NCI-H2029 (cell line): ENCODE data around the gene MS4A4E.
"Not testable (repeated sequence)": the region's sequence is repeated elsewhere in the genome, so short reads cannot be mapped to it uniquely, and the experiment has no call there.

Experiments
- DNase-seq: peaks from one replicate; lab custom pipeline; 2025; lab: John Stamatoyannopoulos, UW

MS4A4E gene

GRCh38 chr11:60175860-60176275 is 67.1 kb downstream of the MS4A4E start:
- no peak for DNase-seq

- DNase-seq = no peak
These were observed 70.9 kb downstream of the MS4A4E start for GRCh38 chr11:60172011-60172410.

DNA sequence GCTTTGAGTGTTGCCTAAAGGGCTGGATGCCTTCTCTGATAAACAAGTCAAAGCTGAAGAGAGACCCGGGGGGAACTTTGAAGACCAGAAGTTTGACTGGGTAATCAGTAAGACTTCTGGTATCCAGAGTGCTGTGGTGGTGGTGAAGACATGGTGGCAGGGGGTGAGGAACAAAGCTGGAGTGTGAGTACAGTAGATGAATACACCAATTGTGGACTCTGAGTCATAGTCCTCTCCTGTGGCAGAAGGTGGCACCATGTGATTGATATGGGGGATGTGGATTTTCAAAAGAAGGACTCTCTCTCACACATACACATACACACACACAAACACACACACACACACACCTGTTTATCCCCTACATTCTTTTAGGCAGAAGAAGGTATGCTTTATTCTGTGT is 72.4 kb downstream of the MS4A4E start:
- no peak for DNase-seq

GRCh38 chr11:60169264-60169915 is 73.5 kb downstream of the MS4A4E start:
- DNase-seq = peak; percentile 96

GRCh38 chr11:60168306-60168705 is 74.6 kb downstream of the MS4A4E start:
- peak; percentile 27 for DNase-seq

- DNase-seq = no peak
These were observed 77.0 kb downstream of the MS4A4E start for GRCh38 chr11:60165951-60166350.

DNA sequence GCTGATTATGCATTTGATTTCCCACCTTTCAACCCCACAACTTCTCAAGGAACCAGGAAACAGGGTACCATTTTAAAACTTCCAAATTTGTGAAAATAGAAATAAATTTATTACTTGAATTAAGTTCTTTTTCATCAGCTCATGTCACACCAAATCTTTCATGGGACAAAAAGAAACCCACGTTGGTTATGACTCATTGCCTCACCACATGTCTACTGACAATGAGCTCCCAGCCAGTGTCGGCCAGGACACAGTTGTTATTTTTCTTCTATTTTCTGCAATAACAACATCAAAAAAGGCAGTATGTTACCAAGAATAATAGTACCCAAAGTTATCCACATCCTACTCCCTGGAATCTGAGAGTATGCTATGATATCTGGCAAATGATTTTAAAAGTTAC is 77.4 kb downstream of the MS4A4E start:
- no peak for DNase-seq

GRCh38 chr11:60164550-60165075 is 78.3 kb downstream of the MS4A4E start:
- no peak for DNase-seq

DNA sequence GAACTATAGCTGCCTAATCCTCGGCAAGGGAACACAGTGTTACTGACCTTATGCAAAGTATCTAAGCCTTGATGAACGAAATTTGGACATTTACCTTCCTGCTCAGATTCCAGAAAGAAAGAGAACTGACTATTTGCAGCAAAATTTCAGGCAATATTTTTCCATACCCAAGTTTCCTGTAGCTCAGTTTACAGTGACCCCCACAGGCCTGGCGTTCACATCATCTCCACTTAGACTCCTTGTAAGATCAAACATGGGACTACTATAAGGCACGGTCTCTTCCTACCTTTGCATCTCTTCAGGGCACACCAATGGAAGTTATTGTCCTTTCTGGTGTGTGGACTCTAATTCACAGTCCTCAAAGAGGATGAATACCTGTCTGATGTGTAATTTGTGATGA is 81.2 kb downstream of the MS4A4E start:
- DNase-seq = no peak

GRCh38 chr11:60161107-60161506 is 81.8 kb downstream of the MS4A4E start:
- no peak for DNase-seq

DNA sequence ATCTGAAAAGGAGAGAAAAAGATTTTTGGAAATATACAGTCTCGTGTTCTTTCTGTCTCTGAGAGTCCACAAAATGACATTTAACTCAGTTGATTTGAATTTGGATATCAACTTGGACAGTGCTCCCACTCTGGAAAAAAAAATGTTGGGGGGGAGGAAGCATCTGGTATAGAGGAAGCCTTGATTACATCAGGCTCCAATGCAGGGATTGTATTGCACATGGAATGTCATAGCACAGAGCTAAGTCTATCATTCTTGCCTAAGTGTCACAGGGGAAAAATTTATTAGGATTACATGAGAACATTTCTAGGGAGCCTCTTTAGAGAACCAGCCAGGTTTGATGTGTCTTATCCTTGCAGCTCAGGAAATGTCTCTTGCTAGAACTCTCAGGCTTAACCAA is 83.1 kb downstream of the MS4A4E start:
- DNase-seq = no peak

GRCh38 chr11:60159284-60159683 is 83.7 kb downstream of the MS4A4E start:
- no peak for DNase-seq

GRCh38 chr11:60158636-60159035 is 84.3 kb downstream of the MS4A4E start:
- no peak for DNase-seq

DNA sequence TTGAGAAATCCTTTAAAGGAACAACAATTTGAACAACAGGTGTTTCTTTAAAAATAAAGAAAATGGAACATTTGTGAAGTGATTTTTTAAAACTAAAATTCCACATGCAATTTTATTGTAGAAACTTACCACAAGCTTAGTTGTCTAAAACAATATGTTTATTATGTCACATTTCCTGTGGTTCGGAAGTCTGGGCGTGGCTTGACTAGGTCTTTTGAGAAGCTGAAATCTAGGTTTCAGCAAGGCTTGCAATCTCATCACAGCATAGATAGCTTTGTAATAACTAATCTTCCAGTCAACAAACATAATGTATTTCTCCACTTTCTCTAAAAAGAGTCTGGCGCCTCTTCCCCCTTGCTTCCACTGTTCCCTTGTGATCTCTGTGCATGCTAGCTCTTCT is 87.0 kb downstream of the MS4A4E start:
- no peak for DNase-seq

DNA sequence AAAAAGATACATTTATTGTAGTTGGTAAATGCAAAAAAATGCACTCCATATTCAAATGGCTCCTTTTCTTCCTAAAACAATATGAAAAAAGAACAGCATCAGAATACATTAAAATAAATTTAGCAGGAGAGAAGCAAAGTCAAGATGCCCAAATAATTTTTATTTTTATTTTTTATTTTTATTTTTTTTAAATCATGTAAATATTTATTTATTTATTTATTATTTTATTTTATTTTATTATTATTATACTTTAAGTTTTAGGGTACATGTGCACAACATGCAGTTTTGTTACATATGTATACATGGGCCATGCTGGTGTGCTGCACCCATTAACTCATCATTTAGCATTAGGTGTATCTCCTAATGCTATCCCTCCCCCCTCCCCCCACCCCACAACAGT is 90.2 kb downstream of the MS4A4E start:
- DNase-seq = not testable (repeated sequence)

DNA sequence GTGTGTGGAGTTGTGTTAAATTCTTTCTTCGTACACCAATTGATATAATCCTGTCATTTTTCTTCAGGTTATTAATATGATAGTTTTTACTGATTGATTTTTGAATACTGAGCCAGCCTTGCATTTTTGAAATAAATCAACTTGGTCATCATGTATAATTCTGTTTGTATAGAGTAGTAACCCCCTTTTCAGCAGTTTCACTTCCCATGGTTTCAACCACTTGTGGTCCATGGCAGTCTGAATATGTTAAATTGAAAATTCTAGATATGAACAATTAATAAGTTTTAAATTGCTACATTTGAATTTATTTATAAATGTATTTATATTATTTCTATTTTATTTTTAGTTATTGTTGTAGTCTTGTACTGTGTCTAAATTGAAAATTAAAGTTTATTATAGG is 92.7 kb downstream of the MS4A4E start:
- DNase-seq = no peak
